Measurements from ENCODE around the gene MRPL49. TPM values are rescaled to one million over a fixed set of nuclear protein-coding genes. Genes with fewer than 3 reads are reported as not detected.
"Not testable (repeated sequence)": the region's sequence is repeated elsewhere in the genome, so short reads cannot be mapped to it uniquely, and the experiment has no call there.

MRPL49 gene
- total and polyA plus RNA-seq, 2 experiments from 2014 or later = 46.8 to 57.6 TPM

GRCh38 chr11:65117206-65118096 is 4.7 kb upstream of the MRPL49 start, which contains the start of gene ZNHIT2:
ZNHIT2 (minus strand) TSS chr11:65117701; CDS start chr11:65117653, 48 bp downstream.
- H3K27ac ChIP-seq = peak within 1 kb of the TSS; percentile 82
- no peak within 1 kb of the TSS for H2AFZ ChIP-seq
- H3K9me2 ChIP-seq (replicated peaks; ENCODE audit: insufficient read depth) = no peaks in the 10 kb centered on the region
- peak within 1 kb of the TSS; percentile 87 for H3K4me2 ChIP-seq
- TF ChIP-seq, protein P1, sequence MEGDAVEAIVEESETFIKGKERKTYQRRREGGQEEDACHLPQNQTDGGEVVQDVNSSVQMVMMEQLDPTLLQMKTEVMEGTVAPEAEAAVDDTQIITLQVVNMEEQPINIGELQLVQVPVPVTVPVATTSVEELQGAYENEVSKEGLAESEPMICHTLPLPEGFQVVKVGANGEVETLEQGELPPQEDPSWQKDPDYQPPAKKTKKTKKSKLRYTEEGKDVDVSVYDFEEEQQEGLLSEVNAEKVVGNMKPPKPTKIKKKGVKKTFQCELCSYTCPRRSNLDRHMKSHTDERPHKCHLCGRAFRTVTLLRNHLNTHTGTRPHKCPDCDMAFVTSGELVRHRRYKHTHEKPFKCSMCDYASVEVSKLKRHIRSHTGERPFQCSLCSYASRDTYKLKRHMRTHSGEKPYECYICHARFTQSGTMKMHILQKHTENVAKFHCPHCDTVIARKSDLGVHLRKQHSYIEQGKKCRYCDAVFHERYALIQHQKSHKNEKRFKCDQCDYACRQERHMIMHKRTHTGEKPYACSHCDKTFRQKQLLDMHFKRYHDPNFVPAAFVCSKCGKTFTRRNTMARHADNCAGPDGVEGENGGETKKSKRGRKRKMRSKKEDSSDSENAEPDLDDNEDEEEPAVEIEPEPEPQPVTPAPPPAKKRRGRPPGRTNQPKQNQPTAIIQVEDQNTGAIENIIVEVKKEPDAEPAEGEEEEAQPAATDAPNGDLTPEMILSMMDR (IDR thresholded peaks at IDR 0.05; ENCODE audit: poor library complexity) = peak; percentile 95
- TF ChIP-seq EZH2 (IDR thresholded peaks at IDR 0.05; ENCODE audit: borderline replicate concordance) = no peak
- H3K36me3 ChIP-seq (replicated peaks; ENCODE audit: insufficient read depth, low read depth) = peaks cover 2% of the 10 kb centered on the region
- WGBS (ENCODE audit: low lambda C conversion rate, missing lambda C conversion rate) = 1% methylated on average over 87 of the region's 89 CpGs
- H4K20me1 ChIP-seq (ENCODE audit: insufficient read depth, poor library complexity, severe bottlenecking) = no peaks in the 10 kb centered on the region
- H3K27me3 ChIP-seq = no peaks in the 10 kb centered on the region
- peak within 1 kb of the TSS; percentile 52 for H3K4me3 ChIP-seq
- peaks cover 69% of the 10 kb centered on the region for H3K79me2 ChIP-seq
- no peaks in the 10 kb centered on the region for H3K9me3 ChIP-seq (ENCODE audit: low read depth)
- H3K4me1 ChIP-seq (ENCODE audit: insufficient read depth) = peaks cover 32% of the 10 kb centered on the region
- peak; percentile 100 for DNase-seq (ENCODE audit: low spot score)

DNA sequence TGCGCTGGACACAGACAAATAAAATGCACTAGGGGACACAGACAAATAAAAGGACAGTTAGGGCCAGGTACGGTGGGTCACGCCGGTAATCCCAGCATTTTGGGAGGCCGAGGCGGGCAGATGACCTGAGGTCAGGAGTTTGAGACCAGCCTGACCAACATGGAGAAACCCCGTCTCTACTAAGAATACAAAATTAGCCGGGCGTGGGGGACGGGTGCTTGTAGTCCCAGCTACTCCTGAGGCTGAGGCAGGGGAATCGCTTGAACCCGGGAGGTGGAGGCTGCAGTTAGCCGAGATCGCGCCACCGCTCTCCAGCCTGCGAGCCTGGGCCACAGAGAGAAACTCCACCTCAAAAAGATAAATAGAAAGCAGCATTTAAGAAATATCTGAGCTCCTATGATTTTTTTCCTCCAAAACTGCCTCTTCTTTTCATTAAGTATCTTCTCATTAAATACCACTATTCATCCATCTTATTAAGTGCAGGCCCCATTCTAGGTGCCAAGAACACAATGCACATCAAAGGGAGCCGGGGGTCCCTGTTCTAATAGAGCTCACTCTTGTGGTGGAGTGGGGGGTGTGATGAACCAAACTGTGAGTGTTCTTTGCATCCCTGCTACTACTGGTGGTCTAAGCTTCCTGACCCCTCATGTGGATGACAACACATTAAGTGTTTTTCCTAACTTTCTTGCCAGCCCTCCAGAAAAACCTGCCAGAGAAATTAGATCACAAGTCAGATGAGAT is 3.9 kb upstream of the MRPL49 start:
- Histone ChIP-seq H3K9me2 (replicated peaks; ENCODE audit: insufficient read depth) (no peaks in the 10 kb centered on the region), H2AFZ (no peak overlapping the region)

DNA sequence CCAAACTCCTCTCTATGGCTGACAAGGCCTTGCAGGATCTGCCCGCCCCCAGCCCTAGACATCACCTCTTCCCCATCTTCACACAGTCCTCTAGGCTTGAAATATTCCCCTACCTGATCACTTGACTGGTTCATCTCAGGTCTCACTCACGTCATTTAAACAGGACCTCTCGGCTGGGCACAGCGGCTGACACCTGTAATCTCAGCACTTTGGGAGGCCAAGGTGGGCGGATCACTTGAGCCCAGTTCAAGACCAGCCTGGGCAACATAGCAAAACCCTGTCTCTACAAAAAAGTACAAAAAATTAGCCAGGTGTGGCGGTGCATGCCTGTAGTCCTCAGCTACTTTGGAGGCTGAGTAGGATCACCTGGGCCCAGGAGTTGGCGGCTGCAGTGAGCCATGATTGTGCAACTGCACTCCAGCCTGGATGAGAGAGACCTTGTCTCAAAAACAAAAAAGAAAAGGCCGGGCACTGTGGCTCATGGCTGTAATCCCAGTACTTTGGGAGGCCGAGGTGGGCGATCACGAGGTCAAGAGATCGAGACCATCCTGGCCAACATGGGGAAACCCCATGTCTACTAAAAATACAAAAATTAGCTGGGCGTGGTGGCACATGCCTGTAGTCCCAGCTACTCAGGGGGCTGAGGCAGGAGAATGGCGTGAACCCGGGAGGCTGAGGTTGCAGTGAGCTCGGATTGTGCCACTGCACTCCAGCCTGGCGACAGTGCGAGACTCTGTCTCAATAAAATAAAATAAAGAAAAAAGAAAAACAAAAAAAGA is 3.0 kb upstream of the MRPL49 start:
- H3K4me2 ChIP-seq; H4K20me1 ChIP-seq (ENCODE audit: insufficient read depth, poor library complexity, severe bottlenecking); H3K36me3 ChIP-seq (replicated peaks; ENCODE audit: insufficient read depth, low read depth); H3K9me2 ChIP-seq (replicated peaks; ENCODE audit: insufficient read depth); H3K4me3 ChIP-seq; H3K27me3 ChIP-seq; DNase-seq (ENCODE audit: low spot score); H2AFZ ChIP-seq; H3K9me3 ChIP-seq (ENCODE audit: low read depth): not testable (repeated sequence)
- Histone ChIP-seq H3K79me2 (peaks cover 68% of the 10 kb centered on the region), H3K27ac (peak overlapping the region; percentile 14), H3K4me1 (ENCODE audit: insufficient read depth) (peaks cover 23% of the 10 kb centered on the region)
- WGBS (ENCODE audit: low lambda C conversion rate, missing lambda C conversion rate) = 95% methylated on average over 18 of the region's 18 CpGs

More for the DNA sequence above, 3.9 kb upstream of the MRPL49 start:
- no peak for DNase-seq (ENCODE audit: low spot score)
- H3K27ac ChIP-seq = no peak overlapping the region
- H4K20me1 ChIP-seq (ENCODE audit: insufficient read depth, poor library complexity, severe bottlenecking) = no peaks in the 10 kb centered on the region
- H3K4me3 ChIP-seq = no peak overlapping the region
- WGBS (ENCODE audit: low lambda C conversion rate, missing lambda C conversion rate) = 89% methylated on average over 18 of the region's 18 CpGs
- no peaks in the 10 kb centered on the region for H3K9me3 ChIP-seq (ENCODE audit: low read depth)
- TF ChIP-seq, protein P1 (IDR thresholded peaks at IDR 0.05; ENCODE audit: poor library complexity) = no peak
- TF ChIP-seq EZH2phosphoT487 (IDR thresholded peaks at IDR 0.05; ENCODE audit: low read depth, severe bottlenecking, unreplicated experiment) (no peak), EZH2 (IDR thresholded peaks at IDR 0.05; ENCODE audit: borderline replicate concordance) (no peak)
- no peaks in the 10 kb centered on the region for H3K27me3 ChIP-seq
- peaks cover 68% of the 10 kb centered on the region for H3K79me2 ChIP-seq
- H3K4me1 ChIP-seq (ENCODE audit: insufficient read depth) = peaks cover 30% of the 10 kb centered on the region
- H3K36me3 ChIP-seq (replicated peaks; ENCODE audit: insufficient read depth, low read depth) = peaks cover 2% of the 10 kb centered on the region
- H3K4me2 ChIP-seq = no peak overlapping the region
